B cell (primary cell): Measurements from ENCODE around the gene RREB1. TPM values are rescaled to one million over a fixed set of nuclear protein-coding genes. Genes with fewer than 3 reads are reported as not detected.
A peak's percentile ranks its signal among the peaks of the same experiment; 100 is the strongest.

ENCODE experiments used
- ATAC-seq: fragments of 200-7000 bp; cut with Tn5 transposase; one replicate; pipeline ENCODE4 v1.10.0; 2021; ENCODE audit warnings: low read depth, mild to moderate bottlenecking, moderate number of reproducible peaks, moderate library complexity
- CTCF ChIA-PET: fragments of 350-600 bp; sonication (Branson Sonifier 250); formaldehyde crosslinking; loops from one replicate; lab custom pipeline; 2021; ENCODE audit warnings: antibody characterized with exemption, inconsistent platforms; lab: Charles Lee
- POLR2A ChIA-PET: fragments of 350-600 bp; sonication (Branson Sonifier 250); formaldehyde crosslinking; loops from one replicate; lab custom pipeline; 2021; ENCODE audit warnings: antibody characterized with exemption; lab: Charles Lee
- DNase-seq: peaks from one replicate; pipeline ENCODE4 v3.0.0; 2013
- H2AFZ ChIP-seq: 2 replicates; pipeline ENCODE4 v1.6.1; 2012; ENCODE audit warnings: mild to moderate bottlenecking, low read depth, low read length; ENCODE audit not compliant: insufficient read depth, poor library complexity, severe bottlenecking
- H3K27ac ChIP-seq, 2 donors: 1 replicate in 1 of 2; 2 replicates in 1 of 2; pipeline ENCODE4 v1.5.1; 2012 to 2013; ENCODE audit warnings: low read length in 2 of 2, mild to moderate bottlenecking in 2 of 2, moderate library complexity in 1 of 2
- H3K27me3 ChIP-seq, 4 experiments: fragments of 200-600 bp in 1 of 4; sonication (generic) in 1 of 4; replicated peaks in 1 of 4; 1 replicate in 2 of 4; 2 replicates in 2 of 4; pipeline versions ENCODE4 v1.6.1 to v1.7.0; 2013 to 2016; ENCODE audit warnings: low read length in 3 of 4, mild to moderate bottlenecking in 2 of 4, mixed read lengths in 1 of 4, moderate library complexity in 1 of 4; ENCODE audit not compliant: insufficient read depth in 4 of 4, control insufficient read depth in 3 of 4; ENCODE audit errors: control extremely low read depth in 1 of 4
- H3K36me3 ChIP-seq, 2 experiments: replicated peaks in 1 of 2; 1 replicate in 1 of 2; 2 replicates in 1 of 2; pipeline versions ENCODE4 v1.6.1 to v1.7.1; 2013; ENCODE audit warnings: low read length in 1 of 2; ENCODE audit not compliant: insufficient read depth in 2 of 2, control insufficient read depth in 1 of 2; ENCODE audit errors: control extremely low read depth in 1 of 2, extremely low read depth in 1 of 2
- H3K4me1 ChIP-seq, 2 donors: fragments of 200-600 bp in 1 of 2; sonication (generic) in 1 of 2; 1 replicate in 1 of 2; 2 replicates in 1 of 2; pipeline versions ENCODE4 v1.5.1 to v1.6.1; 2013 to 2017; ENCODE audit warnings: low read length in 2 of 2; ENCODE audit not compliant: control insufficient read depth in 2 of 2, insufficient read depth in 2 of 2
- H3K4me2 ChIP-seq: replicated peaks from 2 replicates; pipeline ENCODE3; 2012; ENCODE audit warnings: mild to moderate bottlenecking, low read depth, low read length; ENCODE audit not compliant: poor library complexity, severe bottlenecking
- H3K4me3 ChIP-seq, 5 experiments: fragments of 200-600 bp in 1 of 5; sonication (generic) in 1 of 5; 1 replicate in 3 of 5; 2 replicates in 2 of 5; pipeline versions ENCODE4 v1.5.1 to v1.7.0; 2011 to 2016; ENCODE audit warnings: low read length in 4 of 5, mild to moderate bottlenecking in 4 of 5, low read depth in 2 of 5, control low read depth in 1 of 5, moderate library complexity in 1 of 5; ENCODE audit not compliant: insufficient read depth in 1 of 5; ENCODE audit errors: control extremely low read depth in 1 of 5, extremely low read depth in 1 of 5
- H3K79me2 ChIP-seq: fragments of 200-600 bp; sonication (generic); one replicate; pipeline ENCODE4 v1.6.0; 2016; ENCODE audit warnings: low read length; ENCODE audit not compliant: control insufficient read depth, insufficient read depth
- H3K9ac ChIP-seq: fragments of 200-600 bp; sonication (generic); 2 replicates; pipeline ENCODE4 v1.6.1; 2017; ENCODE audit warnings: mild to moderate bottlenecking, low read length, moderate library complexity
- H3K9me3 ChIP-seq, 3 donors: one replicate each; pipeline versions ENCODE4 v1.6.1 to v1.7.1; 2013; ENCODE audit warnings: low read length in 2 of 3; ENCODE audit not compliant: control insufficient read depth in 2 of 3, insufficient read depth in 1 of 3; ENCODE audit errors: control extremely low read depth in 1 of 3
- H4K20me1 ChIP-seq: 2 replicates; pipeline ENCODE4 v1.6.0; 2012; ENCODE audit warnings: mild to moderate bottlenecking, low read length; ENCODE audit not compliant: insufficient read depth, control insufficient read depth, poor library complexity, severe bottlenecking
- H3K27ac Mint-ChIP-seq: one replicate; pipeline ENCODE4 v1.8.0; 2021; ENCODE audit warnings: mixed read lengths
- H3K27me3 Mint-ChIP-seq: one replicate; pipeline ENCODE4 v1.8.0; 2021; ENCODE audit warnings: mixed read lengths
- H3K4me1 Mint-ChIP-seq: one replicate; pipeline ENCODE4 v1.8.0; 2021; ENCODE audit warnings: mixed read lengths
- H3K4me3 Mint-ChIP-seq: one replicate; pipeline ENCODE4 v1.8.0; 2021; ENCODE audit warnings: mixed read lengths
- H3K9me3 Mint-ChIP-seq: one replicate; pipeline ENCODE4 v1.8.0; 2022; ENCODE audit warnings: mixed read lengths; ENCODE audit not compliant: insufficient read depth
- CTCF ChIP-seq: fragments of 200-600 bp; IDR thresholded peaks from one replicate; pipeline ENCODE4 v1.8.0; 2022; ENCODE audit warnings: antibody characterized with exemption, mild to moderate bottlenecking
- EZH2 ChIP-seq: IDR thresholded peaks from 2 replicates; pipeline ENCODE4 v1.6.1; 2012; ENCODE audit warnings: borderline replicate concordance, low read depth, mild to moderate bottlenecking, moderate library complexity, low read length; ENCODE audit not compliant: insufficient read depth, poor library complexity, severe bottlenecking
- WGBS: methylation state at CpG from one replicate; pipeline ENCODE4 v1.1.5; 2013; ENCODE audit warnings: missing lambda C conversion rate; ENCODE audit not compliant: insufficient coverage; 5-methylcytosine and 5-hydroxymethylcytosine counted together
- intact Hi-C: fragments of 100-400 bp; cut with micrococcal nuclease; formaldehyde crosslinking; loops from one replicate; pipeline ENCODE4 v1.10.0; 2022
- polyA plus RNA-seq: library from polyadenylated mRNA; depleted of rRNA; stranded (reverse); fragments of >200 nt; gene quantifications from 2 replicates; pipeline ENCODE4 v1.2.3, GENCODE V29; 2012
- total RNA-seq, 2 donors: library from RNA; stranded (reverse); fragments of 120-200 nt in 1 of 2; gene quantifications; 1 replicate in 1 of 2; 2 replicates in 1 of 2; pipeline versions ENCODE4 v1.2.3 to v1.2.4, GENCODE V29; 2013 to 2022

The RREB1 gene
- total and polyA plus RNA-seq, 2 donors (not counting 1 experiment from before 2014, with no cell fraction given) = 10.4 to 58.6 TPM

DNA sequence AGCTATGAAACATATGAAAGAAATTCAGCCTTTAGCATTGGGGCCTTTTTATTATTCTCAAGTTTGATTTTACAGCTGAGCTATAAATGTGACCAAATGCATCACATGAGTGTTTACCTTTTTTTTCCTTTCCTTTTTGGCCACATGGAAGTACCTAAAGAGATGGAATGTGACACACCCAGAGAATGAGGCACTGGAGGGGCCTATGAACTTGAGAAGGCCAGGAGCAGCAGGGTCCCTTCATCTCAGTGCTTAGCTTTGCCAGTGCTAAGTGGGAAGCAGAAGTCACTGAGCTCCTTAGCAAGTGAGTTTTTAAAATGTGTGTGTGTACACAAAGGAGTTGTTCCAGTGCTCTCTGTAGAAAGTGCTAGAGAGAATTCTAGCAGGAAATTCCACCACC is 44.7 kb downstream of the RREB1 start:
- Histone ChIP-seq H3K27me3 (no peaks in the 10 kb centered on the region), H3K4me1 (peaks cover 40 to 41% of the 10 kb centered on the region in 2 donors), H2AFZ (no peak overlapping the region), H3K79me2 (peaks cover 96% of the 10 kb centered on the region), H3K9me3 (no peaks in the 10 kb centered on the region), H3K36me3 (no peaks in the 10 kb centered on the region), H4K20me1 (peaks cover 52% of the 10 kb centered on the region), H3K9ac (no peak overlapping the region), H3K4me2 (no peak overlapping the region), H3K27ac (peak overlapping the region in 1 of 2 donors; percentile 90), H3K4me3 (no peak overlapping the region)
- ATAC-seq (no peak), DNase-seq (no peak)
- intact Hi-C loops = no loop called here
- Mint-ChIP-seq H3K27ac (peak overlapping the region; percentile 81), H3K9me3 (no peaks in the 10 kb centered on the region), H3K4me1 (peaks cover 79% of the 10 kb centered on the region), H3K27me3 (no peaks in the 10 kb centered on the region), H3K4me3 (no peak overlapping the region)
- CTCF ChIA-PET = interaction anchor here (0.8 to 1.1 kb wide), 2 partner anchors 9 to 17 kb away, joined by 3 read pairs; no protein-coding TSS in a partner anchor
- POLR2A ChIA-PET = no interaction called here
- no peak for TF ChIP-seq EZH2
- no peak for TF ChIP-seq CTCF

GRCh38 chr6:7153789-7154188 is 46.0 kb downstream of the RREB1 start:
- Histone ChIP-seq H4K20me1 (peaks cover 54% of the 10 kb centered on the region), H3K27me3 (no peaks in the 10 kb centered on the region), H2AFZ (no peak overlapping the region), H3K9ac (no peak overlapping the region), H3K9me3 (no peaks in the 10 kb centered on the region), H3K27ac (peak overlapping the region; percentile 65 to 90), H3K4me1 (peaks cover 46 to 50% of the 10 kb centered on the region in 2 donors), H3K79me2 (peaks cover 96% of the 10 kb centered on the region), H3K4me3 (no peak overlapping the region), H3K4me2 (peak overlapping the region; percentile 73), H3K36me3 (no peaks in the 10 kb centered on the region)
- Mint-ChIP-seq H3K27me3 (no peaks in the 10 kb centered on the region), H3K4me3 (peak overlapping the region; percentile 64), H3K4me1 (peaks cover 80% of the 10 kb centered on the region), H3K27ac (peak overlapping the region; percentile 81), H3K9me3 (no peaks in the 10 kb centered on the region)
- POLR2A ChIA-PET = interaction anchor here (0.6 to 1.3 kb wide), 4 partner anchors 12 to 160 kb away, joined by 3 to 5 read pairs (median 4); no protein-coding TSS in a partner anchor
- CTCF ChIA-PET = interaction anchor here (0.9 to 3.8 kb wide), 3 partner anchors 9 to 22 kb away, joined by 3 to 17 read pairs (median 3); no protein-coding TSS in a partner anchor
- TF ChIP-seq EZH2 (no peak), CTCF (no peak)
- no peak for ATAC-seq
- DNase-seq = no peak
- WGBS = no CpG with 5 or more reads among the region's 2 CpGs
- intact Hi-C loops = loop anchor here (2.0 kb wide), 1 partner anchor 13 kb away; no protein-coding TSS in a partner anchor
